ENCODE data around the gene COMMD7. TPM values are rescaled to one million over a fixed set of nuclear protein-coding genes. Genes with fewer than 3 reads are reported as not detected.
"Not testable (repeated sequence)": the region's sequence is repeated elsewhere in the genome, so short reads cannot be mapped to it uniquely, and the experiment has no call there.

The COMMD7 gene
- total RNA-seq, 1 donor from 2014 or later = 48.4 TPM

DNA sequence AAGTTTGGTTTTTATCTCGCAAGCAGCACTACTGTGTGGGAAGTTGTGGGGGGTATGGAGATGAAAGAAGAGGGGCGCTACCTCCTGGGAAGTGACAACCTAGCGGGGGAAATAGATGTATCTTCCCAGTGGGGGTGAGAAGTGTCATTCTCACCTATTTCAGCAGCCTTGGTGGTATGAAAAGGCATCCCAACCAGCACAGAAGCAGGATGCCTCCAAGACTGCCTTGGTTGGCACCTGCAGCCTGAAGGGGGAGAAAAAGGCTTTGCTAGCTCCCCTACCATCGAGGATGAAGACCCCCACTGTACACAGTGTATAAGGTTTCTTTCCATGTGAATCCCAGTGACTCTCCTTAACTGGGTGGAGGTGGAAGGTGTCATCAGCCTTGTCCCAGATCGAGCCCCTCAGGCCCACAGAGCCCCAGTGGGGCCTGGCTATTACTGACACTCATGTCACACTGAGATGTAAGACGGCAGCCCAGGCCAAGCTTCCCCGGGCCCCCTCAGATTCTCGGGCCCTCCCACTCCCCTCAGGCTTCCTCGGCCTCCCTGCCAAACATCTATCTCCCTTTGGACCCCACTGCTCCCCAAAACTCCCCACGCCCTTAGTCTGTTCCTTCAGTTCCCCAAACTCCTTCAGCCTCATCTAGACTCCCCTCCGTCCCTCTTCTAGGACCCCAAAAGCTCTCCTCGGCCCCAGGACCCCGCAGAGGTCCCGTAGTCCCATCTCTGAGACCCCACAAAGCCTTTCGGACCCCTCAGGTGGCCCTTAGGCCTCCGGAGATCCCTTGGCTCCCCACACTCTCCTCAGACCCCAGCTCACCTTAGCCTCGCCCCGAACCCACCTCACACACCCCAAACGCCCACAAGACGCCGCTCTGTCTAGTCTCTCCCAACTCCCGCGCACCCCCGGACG is 688 bp downstream of the COMMD7 start:
- intact Hi-C loops (cut with micrococcal nuclease) = no loop called here
- ATAC-seq = peak; percentile 23
- DNase-seq = peak; percentile 30

DNA sequence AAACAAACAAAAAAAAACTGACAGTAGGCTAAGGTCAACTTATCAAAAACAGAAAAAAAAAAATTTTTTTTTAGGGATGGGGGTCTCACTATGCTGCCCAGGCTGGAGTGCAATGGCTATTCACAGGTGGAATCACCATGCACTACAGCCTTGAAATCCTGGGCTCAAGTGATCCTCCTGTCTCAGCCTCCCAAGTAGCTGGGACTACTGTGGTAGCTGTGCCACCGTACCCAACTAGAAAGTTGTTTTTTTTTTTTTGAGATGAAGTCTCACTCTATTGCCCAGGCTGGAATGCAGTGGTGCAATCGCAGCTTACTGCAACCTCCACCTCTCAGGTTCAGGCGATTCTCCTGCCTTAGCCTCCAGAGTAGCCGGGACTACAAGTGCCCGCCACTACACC is 2.1 kb downstream of the COMMD7 start:
- intact Hi-C loops (cut with micrococcal nuclease) = no loop called here
- DNase-seq = no peak
- ATAC-seq = no peak

DNA sequence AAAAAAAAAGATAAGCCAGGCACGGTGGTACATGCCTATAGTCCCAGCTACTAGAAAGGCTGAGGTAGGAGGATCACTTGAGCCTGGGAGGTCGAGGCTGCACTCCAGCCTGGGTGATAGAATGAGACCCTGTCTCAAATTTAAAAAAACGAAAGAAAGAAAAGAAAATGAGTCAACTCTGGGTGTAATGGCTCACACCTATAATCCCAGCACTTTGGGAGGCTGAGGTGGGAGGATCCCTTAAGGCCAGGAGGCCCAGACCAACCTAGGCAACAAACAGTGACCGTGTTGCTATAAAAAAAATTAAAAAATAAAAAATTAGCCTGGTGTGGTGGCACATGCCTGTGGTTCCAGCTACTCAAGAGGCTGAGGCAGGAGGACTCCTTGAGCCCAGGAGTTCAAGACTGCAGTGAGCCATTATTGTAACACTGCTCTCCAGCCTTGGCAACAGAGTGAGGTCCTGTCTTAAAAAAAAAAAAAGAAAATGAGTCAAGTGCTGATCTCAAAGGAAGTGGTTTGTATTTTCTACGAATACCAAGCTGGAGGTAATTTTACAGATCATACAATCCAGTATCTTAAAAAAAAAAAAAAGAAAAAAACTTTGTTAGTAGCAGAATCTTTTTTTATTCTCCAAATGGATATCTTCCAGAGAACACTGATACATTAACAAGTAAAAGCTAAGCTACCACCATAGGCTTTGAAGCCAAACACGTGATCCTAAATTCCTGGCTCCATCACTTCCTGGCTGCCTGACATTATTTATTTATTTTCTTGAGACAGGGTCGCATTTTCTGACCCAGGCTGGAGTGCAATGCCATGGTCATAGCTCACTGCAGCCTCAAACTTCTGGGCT is 5.7 kb downstream of the COMMD7 start:
- intact Hi-C loops (cut with micrococcal nuclease) = no loop called here
- DNase-seq = no peak
- no peak for ATAC-seq

- intact Hi-C loops (cut with micrococcal nuclease) = no loop called here
- ATAC-seq (no peak), DNase-seq (no peak)
These were observed 11.4 kb downstream of the COMMD7 start for GRCh38 chr20:32731882-32732266.

- ATAC-seq; intact Hi-C loops (cut with micrococcal nuclease); DNase-seq: not testable (repeated sequence)
These were observed 13.9 kb downstream of the COMMD7 start for GRCh38 chr20:32729334-32729733.

- DNase-seq; ATAC-seq; intact Hi-C loops (cut with micrococcal nuclease): not testable (repeated sequence)
These were observed 14.8 kb downstream of the COMMD7 start for GRCh38 chr20:32728435-32728834.

GRCh38 chr20:32727683-32728082 is 15.6 kb downstream of the COMMD7 start:
- intact Hi-C loops (cut with micrococcal nuclease) = no loop called here
- DNase-seq (no peak), ATAC-seq (peak; percentile 33)

DNA sequence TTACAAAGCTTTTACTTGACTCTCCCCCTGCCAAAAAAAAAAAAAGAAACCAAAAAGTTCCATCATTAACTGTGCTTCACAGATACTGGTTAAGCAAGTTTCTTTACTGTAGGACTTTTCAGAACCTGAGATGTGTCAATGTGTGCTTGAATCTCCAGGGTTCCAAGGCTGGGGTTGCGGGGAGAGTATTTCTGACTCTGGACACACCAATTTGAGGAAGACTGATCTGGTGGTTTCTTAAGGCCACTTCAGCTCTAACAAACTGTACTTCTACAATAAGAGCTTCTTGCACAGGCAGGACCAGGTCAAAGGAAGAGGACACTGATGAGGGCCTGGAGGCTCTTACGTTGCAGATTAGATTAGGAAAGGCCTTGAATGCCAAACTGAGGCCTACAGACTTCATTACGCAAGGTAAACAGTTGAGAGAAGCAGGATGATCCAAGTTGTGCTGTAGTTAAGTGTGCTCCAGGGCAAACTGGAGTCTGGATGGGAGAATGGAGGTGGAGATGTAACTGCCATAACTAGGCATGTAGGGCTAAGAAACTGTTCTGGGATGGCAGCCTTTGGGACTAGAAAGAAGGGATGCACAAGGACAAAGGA is 24.4 kb downstream of the COMMD7 start:
- DNase-seq = no peak
- no peak for ATAC-seq
- intact Hi-C loops (cut with micrococcal nuclease) = no loop called here

- intact Hi-C loops (cut with micrococcal nuclease) = no loop called here
- DNase-seq (no peak), ATAC-seq (no peak)
These were observed 31.9 kb downstream of the COMMD7 start for GRCh38 chr20:32711346-32711745.

DNA sequence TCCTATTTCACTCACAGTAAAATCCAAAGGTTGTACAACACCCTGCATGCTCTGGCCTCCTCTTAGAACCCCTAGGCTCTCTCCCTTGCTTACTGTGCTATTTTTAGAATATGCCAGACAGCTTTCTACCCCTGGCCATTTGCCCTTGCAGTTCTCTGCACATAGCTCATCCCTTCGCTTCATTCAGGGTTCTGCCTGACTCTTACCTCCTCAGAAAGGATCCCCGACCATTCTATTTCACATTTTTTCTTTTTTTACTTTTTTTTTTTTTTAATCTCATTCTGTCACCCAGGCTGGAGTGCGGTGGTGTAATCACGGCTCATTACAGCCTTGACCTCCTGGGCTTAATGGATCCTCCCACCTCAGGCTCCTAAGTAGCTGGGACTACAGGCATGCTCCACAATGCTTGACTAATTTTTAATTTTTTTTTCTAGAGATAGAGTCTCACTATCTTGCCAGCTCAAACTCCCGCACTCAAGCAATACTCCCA is 33.6 kb downstream of the COMMD7 start:
- DNase-seq = no peak
- intact Hi-C loops (cut with micrococcal nuclease) = no loop called here
- ATAC-seq = peak; percentile 87

DNA sequence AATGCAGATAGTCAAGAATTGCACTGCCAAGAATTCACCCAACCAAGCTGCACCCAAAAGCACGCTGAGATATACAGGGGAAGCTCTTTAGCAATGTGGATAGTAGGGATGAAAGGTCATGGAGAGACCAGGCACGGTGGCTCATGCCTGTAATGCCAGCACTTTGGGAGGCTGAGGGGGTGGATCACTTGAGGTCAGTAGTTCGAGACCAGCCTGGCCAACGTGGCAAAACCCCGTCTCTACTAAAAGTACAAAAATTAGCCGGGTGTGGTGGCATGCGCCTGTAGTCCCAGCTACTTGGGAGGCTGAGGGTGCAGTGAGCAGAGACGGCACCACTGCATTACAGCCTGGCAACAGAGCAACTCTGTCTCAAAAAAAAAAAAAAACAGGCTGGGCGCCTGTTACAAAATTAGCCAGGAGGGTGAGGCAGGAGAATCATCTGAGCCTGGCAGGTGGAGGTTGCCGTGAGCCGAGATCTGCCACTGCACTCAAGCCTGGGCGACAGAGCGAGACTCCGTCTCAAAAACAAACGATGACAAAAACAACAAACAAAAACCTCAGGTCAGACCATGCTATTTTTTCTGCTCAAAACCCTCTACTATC is 34.1 kb downstream of the COMMD7 start:
- peak; percentile 57 for ATAC-seq

GRCh38 chr20:32707691-32708581 is 35.3 kb downstream of the COMMD7 start:
- ATAC-seq (no peak), DNase-seq (no peak)
- intact Hi-C loops (cut with micrococcal nuclease) = no loop called here

More for the DNA sequence above, 34.1 kb downstream of the COMMD7 start:
- intact Hi-C loops (cut with micrococcal nuclease); DNase-seq: not testable (repeated sequence)

- intact Hi-C loops (cut with micrococcal nuclease) = no loop called here
- ATAC-seq (no peak), DNase-seq (no peak)
These were observed 36.8 kb downstream of the COMMD7 start for GRCh38 chr20:32706486-32706885.

GRCh38 chr20:32702706-32703425 is 40.4 kb downstream of the COMMD7 start:
- ATAC-seq (no peak), DNase-seq (no peak)
- intact Hi-C loops (cut with micrococcal nuclease) = no loop called here

GRCh38 chr20:32697608-32698007 is 45.7 kb downstream of the COMMD7 start:
- ATAC-seq = no peak
- DNase-seq = no peak
- intact Hi-C loops (cut with micrococcal nuclease) = no loop called here

DNA sequence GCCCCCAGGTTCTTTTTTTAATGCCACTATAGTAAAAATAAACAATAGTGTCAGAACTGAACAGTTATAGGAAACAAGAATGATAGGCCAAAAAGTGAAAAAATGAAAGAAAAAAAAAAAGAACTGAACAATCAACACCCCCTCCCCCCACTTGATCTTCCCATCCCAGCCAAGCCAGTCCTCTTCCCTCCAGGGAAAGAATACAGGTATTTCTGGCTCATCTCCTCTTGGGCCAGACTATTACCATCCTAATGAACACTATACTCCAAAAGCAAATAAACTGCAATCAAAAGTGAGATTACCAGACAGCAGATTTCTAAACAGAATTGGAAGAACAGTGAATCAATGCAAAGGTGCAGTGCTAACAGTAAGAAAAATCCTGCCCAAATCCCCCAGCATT is 48.2 kb downstream of the COMMD7 start:
- intact Hi-C loops (cut with micrococcal nuclease) = no loop called here
- ATAC-seq = no peak
- no peak for DNase-seq

DNA sequence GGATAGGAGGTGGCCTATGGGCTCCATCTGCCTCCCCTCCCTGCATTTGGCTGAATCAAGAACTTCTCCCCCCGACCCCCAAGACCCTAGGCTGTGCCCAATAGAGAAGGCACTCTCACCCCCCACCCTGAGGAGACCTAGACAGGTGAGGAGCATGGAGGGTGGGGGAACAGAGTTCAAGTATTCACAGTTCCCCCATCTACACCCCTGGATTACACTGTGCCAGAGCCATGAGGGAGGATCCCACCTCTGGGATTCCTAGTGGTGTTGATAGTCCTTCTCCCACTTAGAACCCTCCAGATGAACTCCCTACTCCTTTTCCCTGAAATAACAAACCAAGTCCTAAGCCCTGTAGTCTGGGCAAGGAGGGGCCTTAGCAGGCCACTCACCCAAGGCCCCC is 54.3 kb downstream of the COMMD7 start:
- ATAC-seq; DNase-seq; intact Hi-C loops (cut with micrococcal nuclease): not testable (repeated sequence)

DNA sequence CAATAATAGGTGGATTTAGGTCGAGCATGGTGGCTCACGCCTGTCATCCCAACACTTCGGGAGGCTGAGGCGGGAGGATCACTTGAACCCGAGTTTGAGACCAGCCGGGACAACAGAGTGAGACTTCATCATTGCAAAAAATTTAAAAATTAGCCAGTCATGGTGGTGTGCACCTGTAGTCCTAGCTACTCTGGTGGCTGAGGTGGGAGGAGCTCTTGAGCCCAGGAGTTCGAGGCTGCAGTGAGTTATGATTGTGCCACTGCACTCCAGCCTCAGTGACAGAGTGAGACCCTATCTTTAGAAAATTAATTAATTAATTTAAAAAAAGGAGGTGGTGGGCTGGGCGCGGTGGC is 56.1 kb downstream of the COMMD7 start:
- ATAC-seq (no peak), DNase-seq (no peak)
- intact Hi-C loops (cut with micrococcal nuclease) = no loop called here
